Kidney (tissue), 14 donors: ENCODE data around the gene SYPL1. TPM values are rescaled to one million over a fixed set of nuclear protein-coding genes. Genes with fewer than 3 reads are reported as not detected.
"Not testable (repeated sequence)": the region's sequence is repeated elsewhere in the genome, so short reads cannot be mapped to it uniquely, and the experiment has no call there.

Source experiments
- DNase-seq, 5 donors: peaks; one replicate each; pipeline ENCODE4 v3.0.0-alpha.2; 2013 to 2020
- FAIRE-seq: peaks from 2 replicates; lab custom pipeline; 2012; peaks lifted over from hg19 to GRCh38; lab: Jason Lieb, UNC
- H3K27ac ChIP-seq, 2 donors: one replicate each; pipeline ENCODE4 v1.7.0; 2013; ENCODE audit warnings: low read depth in 2 of 2, low read length in 2 of 2, inconsistent platforms in 1 of 2
- H3K27me3 ChIP-seq: one replicate; pipeline ENCODE4 v1.7.1; 2013; ENCODE audit warnings: low read length, inconsistent platforms; ENCODE audit not compliant: control insufficient read depth, insufficient read depth
- H3K36me3 ChIP-seq, 3 donors: one replicate each; pipeline versions ENCODE4 v1.7.0 to v1.7.1; 2013; ENCODE audit warnings: low read length in 3 of 3, control low read depth in 1 of 3, inconsistent platforms in 1 of 3; ENCODE audit not compliant: insufficient read depth in 3 of 3, control insufficient read depth in 2 of 3
- H3K4me1 ChIP-seq, 3 donors: one replicate each; pipeline versions ENCODE4 v1.7.0 to v1.7.1; 2013; ENCODE audit warnings: low read length in 3 of 3, inconsistent platforms in 1 of 3, low read depth in 1 of 3; ENCODE audit not compliant: control insufficient read depth in 2 of 3, insufficient read depth in 2 of 3
- H3K4me3 ChIP-seq, 3 donors: one replicate each; pipeline versions ENCODE4 v1.7.0 to v1.8.1; 2013; ENCODE audit warnings: low read length in 3 of 3, control low read depth in 1 of 3, inconsistent platforms in 1 of 3
- H3K9ac ChIP-seq, 3 donors: one replicate each; pipeline versions ENCODE4 v1.7.0 to v1.7.1; 2013; ENCODE audit warnings: low read length in 3 of 3, control low read depth in 1 of 3, inconsistent platforms in 1 of 3
- H3K9me3 ChIP-seq, 3 donors: one replicate each; pipeline versions ENCODE4 v1.7.0 to v1.7.1; 2013; ENCODE audit warnings: low read length in 3 of 3, control low read depth in 1 of 3, inconsistent platforms in 1 of 3; ENCODE audit not compliant: control insufficient read depth in 2 of 3, insufficient read depth in 1 of 3
- CTCF ChIP-seq: IDR thresholded peaks from 3 replicates; pipeline ENCODE4 v1.5.1; 2012; ENCODE audit warnings: mild to moderate bottlenecking, moderate library complexity, borderline replicate concordance; ENCODE audit not compliant: insufficient read depth; ENCODE audit errors: extremely low read depth
- intact Hi-C: fragments of 100-400 bp; cut with DNase I; formaldehyde crosslinking; loops from one replicate; pipeline ENCODE4 v1.11.1; 2022
- polyA plus RNA-seq: library from polyadenylated mRNA; stranded (reverse); fragments of 350-450 nt; fragmentation: Illumina TruSeq; extraction: RNeasy Lipid Tissue Mini Kit (QIAGEN cat#74804); gene quantifications from one replicate; pipeline ENCODE4 v1.2.3, GENCODE V29; 2014; ENCODE audit warnings: low read depth, low replicate concordance; ENCODE audit not compliant: insufficient read depth
- total RNA-seq: library from RNA; stranded (reverse); fragmentation: NEBNext Ultra II Directional; extraction: Animal tissue kit (Norgen Biotek cat#: 25700); gene quantifications from one replicate; pipeline ENCODE4 v1.2.1, GENCODE V29; 2021
- donor health status: control.
- donor health status: control.
- donor health status: control.
- donor health status: control.
- donor health status: control.
- donor health status: DM: yes; HTN: yes; CAD: no.
- donor health status: Normal renal cell carcinoma (clear cell type).

The SYPL1 gene
- total and polyA plus RNA-seq, 2 donors from 2014 or later, result 90.8 to 111 TPM

DNA sequence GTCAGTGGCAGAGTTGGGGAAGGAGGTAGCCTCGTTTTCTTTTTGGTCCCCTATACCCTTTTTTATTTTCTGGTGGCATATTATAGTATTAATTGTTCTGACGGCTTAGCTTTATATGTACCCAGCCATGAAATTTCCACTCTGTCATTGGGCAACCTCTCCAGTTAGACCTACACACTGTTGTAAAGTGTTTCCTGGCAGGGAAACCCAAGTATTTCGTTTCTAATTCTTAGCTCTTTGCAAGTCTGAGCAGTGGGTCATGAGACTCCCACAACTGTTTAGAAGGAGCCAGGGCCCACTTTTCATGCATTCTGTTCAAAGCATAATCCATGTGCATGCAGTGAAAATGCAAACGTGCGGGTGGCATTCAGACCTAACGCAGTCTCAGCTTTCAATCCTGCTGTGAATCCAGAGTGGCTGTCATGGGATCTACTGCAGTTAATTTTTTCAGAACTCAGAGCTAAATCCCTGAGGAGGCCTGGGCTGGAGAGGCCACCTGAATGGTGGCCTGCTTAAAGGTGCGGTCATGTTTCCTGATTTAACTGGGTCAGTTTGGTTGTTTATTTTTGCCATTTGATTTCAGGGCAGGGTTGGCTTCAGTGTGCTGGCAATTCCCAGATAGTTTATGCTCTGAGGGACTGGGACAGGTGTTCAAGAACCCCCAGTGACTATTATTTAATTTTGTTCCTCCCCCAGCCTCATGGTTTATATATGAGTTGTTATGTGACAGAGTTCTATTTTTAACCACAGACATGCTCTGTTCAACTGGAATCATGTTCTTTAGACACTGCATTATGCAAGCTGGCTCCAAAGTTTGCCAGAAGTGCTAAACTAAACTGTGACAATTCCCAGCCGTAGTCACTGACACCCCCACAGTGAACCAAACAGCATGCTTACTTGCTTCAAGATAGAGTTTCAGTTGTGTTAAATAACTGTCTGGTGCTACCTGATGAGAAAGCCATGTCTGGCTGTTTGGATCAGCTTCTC is 27.4 kb upstream of the SYPL1 start:
- Histone ChIP-seq H3K27ac (peak overlapping the region; percentile 28 to 57), H3K9ac (no peak overlapping the region), H3K36me3 (no peaks in the 10 kb centered on the region), H3K4me3 (no peak overlapping the region), H3K9me3 (no peaks in the 10 kb centered on the region), H3K4me1 (peaks cover 0 to 13% (median 11%) of the 10 kb centered on the region in 3 donors), H3K27me3 (no peaks in the 10 kb centered on the region)
- TF ChIP-seq CTCF, result no peak
- FAIRE-seq (no peak), DNase-seq (peak in 3 of 5 donors; percentile 33 to 83 (median 73))
- intact Hi-C loops, result no loop called here

GRCh38 chr7:106138776-106139175 is 26.7 kb upstream of the SYPL1 start:
- no peak overlapping the region for H3K9ac ChIP-seq
- H3K27me3 ChIP-seq, result no peaks in the 10 kb centered on the region
- intact Hi-C loops, result no loop called here
- H3K27ac ChIP-seq, result no peak overlapping the region
- DNase-seq, result no peak
- H3K36me3 ChIP-seq, result no peaks in the 10 kb centered on the region
- H3K4me3 ChIP-seq, result no peak overlapping the region
- FAIRE-seq, result no peak
- TF ChIP-seq CTCF, result no peak
- H3K9me3 ChIP-seq, result no peaks in the 10 kb centered on the region
- peaks cover 0 to 13% (median 11%) of the 10 kb centered on the region in 3 donors for H3K4me1 ChIP-seq

DNA sequence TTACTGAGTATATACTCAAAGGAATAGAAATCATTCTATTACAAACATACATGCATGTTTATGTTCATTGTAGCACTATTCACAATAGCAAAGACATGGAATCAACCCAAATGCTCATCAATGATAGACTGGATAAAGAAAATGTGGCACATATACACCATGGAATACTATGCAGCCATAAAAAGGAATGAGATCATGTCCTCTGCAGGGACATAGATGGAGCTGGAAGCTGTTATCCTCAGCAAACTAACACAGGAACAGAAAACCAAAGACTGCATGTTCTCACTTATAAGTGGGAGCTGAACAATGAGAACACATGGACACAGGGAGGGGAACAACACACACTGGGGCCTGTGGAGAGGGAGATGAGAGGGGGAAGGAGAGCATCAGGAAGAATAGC is 26.1 kb upstream of the SYPL1 start:
- peaks cover 0 to 13% (median 11%) of the 10 kb centered on the region in 3 donors for H3K4me1 ChIP-seq
- H3K27me3 ChIP-seq, FAIRE-seq, H3K4me3 ChIP-seq, H3K27ac ChIP-seq, intact Hi-C loops, H3K36me3 ChIP-seq, DNase-seq, H3K9me3 ChIP-seq, H3K9ac ChIP-seq: not testable (repeated sequence)

- FAIRE-seq (no peak), DNase-seq (no peak)
- peaks cover 0 to 2% (median 0%) of the 10 kb centered on the region in 3 donors for H3K4me1 ChIP-seq
- no peaks in the 10 kb centered on the region for H3K36me3 ChIP-seq
- intact Hi-C loops, result no loop called here
- no peak overlapping the region for H3K9ac ChIP-seq
- TF ChIP-seq CTCF, result no peak
- no peaks in the 10 kb centered on the region for H3K9me3 ChIP-seq
- H3K27me3 ChIP-seq, result no peaks in the 10 kb centered on the region
- H3K4me3 ChIP-seq, result no peak overlapping the region
- no peak overlapping the region for H3K27ac ChIP-seq
These were observed 22.1 kb upstream of the SYPL1 start for GRCh38 chr7:106134241-106134640.
